Measurements from ENCODE around the gene P2RX7.

Gene P2RX7

DNA sequence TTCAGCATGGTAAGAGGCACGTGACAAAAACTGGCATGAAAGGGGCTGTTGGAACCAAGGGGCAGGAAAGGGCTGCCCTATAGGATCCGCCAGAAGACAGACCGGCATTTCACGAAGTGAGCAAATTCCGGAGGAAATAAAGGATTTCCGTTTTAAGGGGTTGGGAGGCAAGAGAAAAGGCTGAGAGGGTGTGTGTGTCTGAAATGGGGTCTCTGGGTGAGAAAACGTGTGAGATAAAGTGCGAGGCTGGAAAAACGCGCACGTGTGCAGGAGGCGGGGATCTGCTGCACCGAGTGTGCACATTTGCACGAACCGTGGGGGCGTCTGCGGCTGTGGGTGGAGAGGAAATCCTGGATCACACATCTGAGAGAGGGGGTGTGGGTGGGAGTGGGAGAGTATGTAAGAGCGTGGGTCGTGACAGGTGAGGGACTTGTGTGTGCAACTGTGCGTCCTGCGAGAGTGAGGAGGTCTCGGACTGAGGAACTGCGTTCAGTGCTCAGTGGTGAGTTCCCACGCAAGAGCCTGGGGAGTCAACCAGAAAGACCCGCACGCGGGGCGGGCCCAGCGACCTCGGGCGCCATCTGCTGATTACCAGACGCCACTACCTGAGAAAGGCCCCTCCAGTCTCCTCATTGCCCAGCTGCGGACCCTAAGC is 37.0 kb upstream of the P2RX7 start:
- Mint-ChIP-seq H3K27ac (peak overlapping the region; percentile 33), H3K9me3 (no peaks in the 10 kb centered on the region), H3K36me3 (ENCODE audit: low read depth) (no peaks in the 10 kb centered on the region)

DNA sequence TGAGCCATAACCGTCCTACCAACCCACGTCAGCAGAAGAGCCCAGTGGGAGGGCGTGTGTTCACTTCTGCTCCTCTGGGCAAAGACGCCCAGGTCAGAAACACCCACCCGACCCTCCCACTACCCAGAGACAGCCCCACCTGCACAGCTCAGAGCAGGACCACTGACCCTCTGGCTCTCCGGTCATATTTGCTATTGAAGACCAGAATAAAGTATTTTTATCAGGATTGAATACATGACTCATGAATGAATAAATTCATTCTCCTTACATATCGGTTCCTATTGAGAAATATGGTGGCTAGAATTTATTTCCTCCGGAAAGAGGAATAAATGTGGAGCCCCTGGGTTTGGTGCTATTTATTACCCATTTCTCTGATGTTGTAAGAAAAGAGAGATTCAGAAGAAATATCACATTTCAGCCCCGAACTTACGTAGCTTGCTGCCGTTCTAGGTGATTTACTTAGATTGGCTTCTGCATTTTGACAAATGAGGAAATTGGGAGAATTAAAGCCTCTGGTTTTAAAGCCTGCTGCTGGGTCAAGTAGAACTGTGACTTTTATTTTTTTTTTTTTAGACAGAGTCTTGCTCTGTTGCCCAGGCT is 36.4 kb upstream of the P2RX7 start:
- no peaks in the 10 kb centered on the region for H3K36me3 Mint-ChIP-seq (ENCODE audit: low read depth)
- H3K9me3 Mint-ChIP-seq: no peaks in the 10 kb centered on the region
- H3K27me3 Mint-ChIP-seq: peaks cover 3% of the 10 kb centered on the region
- DNase-seq: no peak
- H3K4me1 Mint-ChIP-seq (ENCODE audit: low read depth): peaks cover 46% of the 10 kb centered on the region
- H3K4me3 Mint-ChIP-seq: peak overlapping the region; percentile 60
- no peak overlapping the region for H3K27ac Mint-ChIP-seq

More for the DNA sequence above, 37.0 kb upstream of the P2RX7 start:
- H3K4me3 Mint-ChIP-seq: peak overlapping the region; percentile 60
- H3K4me1 Mint-ChIP-seq (ENCODE audit: low read depth): peaks cover 46% of the 10 kb centered on the region
- H3K27me3 Mint-ChIP-seq: peaks cover 3% of the 10 kb centered on the region
- peak; percentile 85 for DNase-seq

GRCh38 chr12:121099779-121100178 is 32.9 kb upstream of the P2RX7 start:
- Mint-ChIP-seq H3K27ac (no peak overlapping the region), H3K9me3 (no peaks in the 10 kb centered on the region), H3K4me1 (ENCODE audit: low read depth) (peaks cover 20% of the 10 kb centered on the region), H3K4me3 (no peak overlapping the region), H3K36me3 (ENCODE audit: low read depth) (no peaks in the 10 kb centered on the region), H3K27me3 (peaks cover 3% of the 10 kb centered on the region)
- no peak for DNase-seq

DNA sequence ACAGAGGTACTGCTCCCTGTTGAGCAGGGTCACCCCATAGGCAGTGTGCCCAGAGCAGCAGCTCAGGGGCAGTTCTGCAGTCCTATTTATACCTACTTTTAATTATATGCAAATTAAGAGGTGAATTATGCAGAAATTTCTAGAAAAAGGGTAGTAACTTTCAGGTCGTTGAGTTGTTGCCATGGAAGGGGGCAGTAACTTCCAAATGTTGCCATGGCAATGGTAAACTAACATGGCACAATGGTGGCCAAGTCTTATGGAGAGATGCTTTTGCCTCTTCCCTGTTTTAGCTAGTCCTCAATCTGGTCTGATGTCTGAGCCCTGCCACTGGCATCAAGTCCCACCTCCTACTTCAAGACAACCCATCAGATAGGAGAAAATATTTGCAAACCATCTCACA is 30.4 kb upstream of the P2RX7 start:
- Mint-ChIP-seq H3K36me3 (ENCODE audit: low read depth) (no peaks in the 10 kb centered on the region), H3K9me3 (no peaks in the 10 kb centered on the region), H3K4me3 (no peak overlapping the region), H3K27me3 (no peaks in the 10 kb centered on the region), H3K27ac (no peak overlapping the region), H3K4me1 (ENCODE audit: low read depth) (peaks cover 4% of the 10 kb centered on the region)
- DNase-seq: no peak

- no peaks in the 10 kb centered on the region for H3K36me3 Mint-ChIP-seq (ENCODE audit: low read depth)
Measured at GRCh38 chr12:121107681-121108080, 25.0 kb upstream of the P2RX7 start.

DNA sequence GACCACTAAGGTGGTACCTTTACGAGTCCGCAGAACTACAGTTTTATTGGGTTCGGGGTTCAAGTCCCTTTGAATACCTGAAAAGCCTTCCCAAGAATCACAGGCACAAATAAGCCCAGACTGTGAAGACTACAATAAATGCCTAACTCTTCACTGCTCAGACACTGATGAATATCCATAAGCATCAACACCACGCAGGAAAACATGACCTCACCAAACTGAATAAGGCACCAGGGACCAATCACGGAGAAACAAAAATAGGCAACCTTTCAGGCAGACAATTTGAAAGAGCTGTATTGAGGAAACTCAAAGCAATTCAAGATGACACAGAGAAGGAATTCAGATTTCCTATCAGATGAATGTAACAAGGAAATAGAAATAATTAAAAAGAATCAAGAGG is 24.2 kb upstream of the P2RX7 start:
- H3K9me3 Mint-ChIP-seq: no peaks in the 10 kb centered on the region
- no peaks in the 10 kb centered on the region for H3K27me3 Mint-ChIP-seq
- DNase-seq: no peak
- H3K4me3 Mint-ChIP-seq: no peak overlapping the region
- peaks cover 4% of the 10 kb centered on the region for H3K4me1 Mint-ChIP-seq (ENCODE audit: low read depth)
- H3K27ac Mint-ChIP-seq: no peak overlapping the region
- H3K36me3 Mint-ChIP-seq (ENCODE audit: low read depth): no peaks in the 10 kb centered on the region

More at GRCh38 chr12:121107681-121108080, 25.0 kb upstream of the P2RX7 start:
- H3K9me3 Mint-ChIP-seq: no peaks in the 10 kb centered on the region
- no peak overlapping the region for H3K4me3 Mint-ChIP-seq
- H3K4me1 Mint-ChIP-seq (ENCODE audit: low read depth): peaks cover 4% of the 10 kb centered on the region
- H3K27ac Mint-ChIP-seq: no peak overlapping the region
- no peaks in the 10 kb centered on the region for H3K27me3 Mint-ChIP-seq
- DNase-seq: no peak

GRCh38 chr12:121110211-121110940 is 22.3 kb upstream of the P2RX7 start:
- no peak overlapping the region for H3K4me3 Mint-ChIP-seq
- no peaks in the 10 kb centered on the region for H3K36me3 Mint-ChIP-seq (ENCODE audit: low read depth)
- H3K9me3 Mint-ChIP-seq: no peaks in the 10 kb centered on the region
- peaks cover 4% of the 10 kb centered on the region for H3K4me1 Mint-ChIP-seq (ENCODE audit: low read depth)
- H3K27me3 Mint-ChIP-seq: no peaks in the 10 kb centered on the region
- DNase-seq: peak; percentile 70
- H3K27ac Mint-ChIP-seq: peak overlapping the region; percentile 53

DNA sequence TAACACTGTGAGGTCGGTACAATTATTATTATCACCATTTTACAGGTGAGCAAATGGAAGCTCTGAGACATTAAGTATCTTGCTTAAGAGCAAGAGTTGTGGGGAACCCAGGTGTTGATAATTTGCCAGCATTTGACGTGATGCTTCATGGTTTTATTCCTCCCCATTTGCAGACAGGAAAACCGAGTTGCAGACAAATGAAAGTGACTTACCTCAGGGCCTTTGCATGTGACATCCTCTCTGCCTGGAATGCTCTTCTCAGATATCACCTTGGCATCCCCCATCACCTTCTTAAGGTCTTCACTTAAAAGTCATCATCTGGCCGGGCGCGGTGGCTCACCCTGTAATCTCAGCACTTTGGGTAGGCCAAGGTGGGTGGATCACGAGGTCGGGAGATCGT is 21.0 kb upstream of the P2RX7 start:
- no peaks in the 10 kb centered on the region for H3K36me3 Mint-ChIP-seq (ENCODE audit: low read depth)
- H3K4me1 Mint-ChIP-seq (ENCODE audit: low read depth): peaks cover 4% of the 10 kb centered on the region
- no peak for DNase-seq
- no peaks in the 10 kb centered on the region for H3K9me3 Mint-ChIP-seq
- no peak overlapping the region for H3K27ac Mint-ChIP-seq
- H3K4me3 Mint-ChIP-seq: no peak overlapping the region
- no peaks in the 10 kb centered on the region for H3K27me3 Mint-ChIP-seq

DNA sequence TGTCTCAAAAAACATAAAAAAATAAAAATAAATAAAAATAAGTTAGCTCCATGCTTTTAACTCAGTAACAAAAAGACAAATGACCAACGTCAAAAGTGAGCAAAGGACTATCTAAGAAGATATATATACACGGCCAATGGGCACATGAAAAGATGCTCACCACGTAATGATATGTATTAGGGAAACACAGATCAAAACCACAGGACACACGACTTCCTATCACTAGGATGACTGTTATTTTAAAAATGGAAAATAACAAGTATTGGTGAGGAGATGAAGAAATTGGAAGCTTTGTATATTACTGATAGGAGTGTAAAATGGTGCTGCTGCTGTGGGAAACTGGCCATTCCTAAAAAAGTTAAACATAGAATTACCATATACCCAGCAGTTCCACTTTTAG is 20.2 kb upstream of the P2RX7 start:
- Mint-ChIP-seq H3K4me3 (no peak overlapping the region), H3K36me3 (ENCODE audit: low read depth) (no peaks in the 10 kb centered on the region), H3K27me3 (no peaks in the 10 kb centered on the region), H3K27ac (no peak overlapping the region), H3K9me3 (no peaks in the 10 kb centered on the region), H3K4me1 (ENCODE audit: low read depth) (peaks cover 4% of the 10 kb centered on the region)
- no peak for DNase-seq

DNA sequence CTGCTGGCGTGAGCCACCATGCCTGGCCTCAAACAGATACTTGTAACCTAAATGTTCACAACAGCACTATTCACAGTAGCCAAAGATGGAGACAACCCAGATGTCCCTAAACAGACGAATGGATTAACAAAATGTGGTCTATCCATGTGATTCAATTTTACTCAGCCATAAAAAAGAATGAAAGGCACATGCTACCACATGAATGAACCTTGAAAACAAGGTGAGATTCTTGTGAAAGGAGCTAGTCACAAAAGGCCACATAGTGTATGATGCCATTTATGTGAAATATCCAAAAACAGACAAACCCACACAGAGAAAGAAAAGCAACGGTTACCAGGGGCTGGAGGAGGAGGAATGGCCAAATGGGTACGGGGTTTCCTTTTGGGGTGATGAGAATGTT is 19.6 kb upstream of the P2RX7 start:
- Mint-ChIP-seq H3K27me3 (no peaks in the 10 kb centered on the region), H3K36me3 (ENCODE audit: low read depth) (no peaks in the 10 kb centered on the region), H3K27ac (no peak overlapping the region), H3K4me3 (no peak overlapping the region), H3K4me1 (ENCODE audit: low read depth) (peaks cover 4% of the 10 kb centered on the region), H3K9me3 (no peaks in the 10 kb centered on the region)
- DNase-seq: no peak

GRCh38 chr12:121114019-121114639 is 18.5 kb upstream of the P2RX7 start:
- H3K27me3 Mint-ChIP-seq: no peaks in the 10 kb centered on the region

GRCh38 chr12:121114806-121115205 is 17.9 kb upstream of the P2RX7 start:
- H3K27ac Mint-ChIP-seq: no peak overlapping the region
- no peak for DNase-seq
- no peaks in the 10 kb centered on the region for H3K9me3 Mint-ChIP-seq
- H3K36me3 Mint-ChIP-seq (ENCODE audit: low read depth): no peaks in the 10 kb centered on the region
- H3K4me3 Mint-ChIP-seq: no peak overlapping the region
- H3K4me1 Mint-ChIP-seq (ENCODE audit: low read depth): peaks cover 4% of the 10 kb centered on the region
- H3K27me3 Mint-ChIP-seq: no peaks in the 10 kb centered on the region

More at GRCh38 chr12:121114019-121114639, 18.5 kb upstream of the P2RX7 start:
- Mint-ChIP-seq H3K4me3 (no peak overlapping the region), H3K9me3 (no peaks in the 10 kb centered on the region), H3K36me3 (ENCODE audit: low read depth) (no peaks in the 10 kb centered on the region), H3K4me1 (ENCODE audit: low read depth) (peaks cover 4% of the 10 kb centered on the region), H3K27ac (no peak overlapping the region)
- DNase-seq: no peak

DNA sequence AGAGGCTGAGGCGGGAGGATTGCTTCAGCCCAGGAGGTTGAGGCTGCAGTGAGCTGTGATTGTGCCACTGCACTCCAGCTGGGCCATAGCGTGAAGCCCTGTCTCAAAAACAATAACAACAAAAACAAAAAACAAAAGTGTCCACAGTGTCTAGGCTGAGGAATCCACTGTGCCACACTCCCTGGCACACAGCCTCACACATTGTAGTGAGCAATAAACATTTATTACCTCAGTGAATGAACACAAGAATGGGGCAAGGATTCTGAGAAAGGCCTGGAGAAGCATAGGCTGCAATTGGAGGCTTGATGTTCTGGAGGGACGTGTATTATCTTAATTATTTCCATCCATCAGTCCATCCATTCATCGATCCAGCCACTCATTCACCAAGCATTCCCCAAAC is 17.1 kb upstream of the P2RX7 start:
- Mint-ChIP-seq H3K4me3 (no peak overlapping the region), H3K27me3 (no peaks in the 10 kb centered on the region), H3K4me1 (ENCODE audit: low read depth) (no peaks in the 10 kb centered on the region), H3K9me3 (no peaks in the 10 kb centered on the region), H3K36me3 (ENCODE audit: low read depth) (no peaks in the 10 kb centered on the region), H3K27ac (no peak overlapping the region)
- no peak for DNase-seq

GRCh38 chr12:121116318-121117225 is 16.1 kb upstream of the P2RX7 start:
- no peaks in the 10 kb centered on the region for H3K27me3 Mint-ChIP-seq
- no peak overlapping the region for H3K27ac Mint-ChIP-seq
- no peaks in the 10 kb centered on the region for H3K4me1 Mint-ChIP-seq (ENCODE audit: low read depth)
- H3K9me3 Mint-ChIP-seq: no peaks in the 10 kb centered on the region
- no peak for DNase-seq
- H3K4me3 Mint-ChIP-seq: no peak overlapping the region
- H3K36me3 Mint-ChIP-seq (ENCODE audit: low read depth): no peaks in the 10 kb centered on the region
